IMR-90 (cell line): ENCODE measurements around the gene PARVB. TPM values are rescaled to one million over a fixed set of nuclear protein-coding genes. Genes with fewer than 3 reads are reported as not detected.

Source experiments
- ATAC-seq: fragments of 200-7000 bp; cut with Tn5 transposase; 2 replicates; pipeline ENCODE4 v1.9.1; 2020; ENCODE audit warnings: low read depth, mild to moderate bottlenecking, moderate library complexity
- BruUV-seq: library from RNA; stranded (reverse); fragments of 400-500 nt; replicated peaks from 2 replicates; lab custom pipeline; 2021; lab: Mats Ljungman, UMichigan
- CTCF ChIA-PET: fragments of 300-600 bp; formaldehyde crosslinking; extraction: SDS; loops from one replicate; lab custom pipeline; 2021; ENCODE audit warnings: antibody characterized with exemption; lab: Yijun Ruan, JAX
- POLR2A ChIA-PET: fragments of 300-600 bp; sonication (Branson Sonifier 250); formaldehyde crosslinking; loops from one replicate; lab custom pipeline; 2022; ENCODE audit warnings: antibody characterized with exemption; ENCODE audit not compliant: unreplicated experiment; lab: Charles Lee
- DNase-seq: peaks from one replicate; pipeline ENCODE4 v3.0.0; 2013
- H2AFZ ChIP-seq: replicated peaks from 2 replicates; pipeline ENCODE3; 2013; ENCODE audit warnings: low read length, mild to moderate bottlenecking; ENCODE audit not compliant: poor library complexity
- H2AK5ac ChIP-seq: 2 replicates; pipeline ENCODE4 v1.6.1; 2013; ENCODE audit warnings: low read depth, low read length, inconsistent platforms
- H2AK9ac ChIP-seq: replicated peaks from 2 replicates; pipeline ENCODE3; 2013; ENCODE audit warnings: mild to moderate bottlenecking, low read depth, low read length, moderate library complexity; ENCODE audit not compliant: poor library complexity
- H2BK120ac ChIP-seq: 2 replicates; pipeline ENCODE4 v1.6.1; 2013; ENCODE audit warnings: low read depth, low read length, inconsistent platforms
- H2BK15ac ChIP-seq: 3 replicates; pipeline ENCODE4 v1.6.1; 2013; ENCODE audit warnings: low read depth, low read length, inconsistent platforms
- H2BK20ac ChIP-seq: 2 replicates; pipeline ENCODE4 v1.6.1; 2013; ENCODE audit warnings: low read depth, mild to moderate bottlenecking, inconsistent platforms, low read length, moderate library complexity
- H2BK5ac ChIP-seq: 2 replicates; pipeline ENCODE4 v1.6.1; 2013; ENCODE audit warnings: mild to moderate bottlenecking, low read depth, low read length, inconsistent platforms; ENCODE audit not compliant: poor library complexity, severe bottlenecking
- H3K14ac ChIP-seq: replicated peaks from 2 replicates; pipeline ENCODE4 v1.6.1; 2013; ENCODE audit warnings: low read depth, low read length, inconsistent platforms
- H3K18ac ChIP-seq: 2 replicates; pipeline ENCODE4 v1.6.1; 2013; ENCODE audit warnings: low read depth, low read length, control low read depth
- H3K23ac ChIP-seq: 2 replicates; pipeline ENCODE4 v1.6.1; 2013; ENCODE audit warnings: low read depth, low read length, inconsistent platforms
- H3K27ac ChIP-seq: 2 replicates; pipeline ENCODE4 v1.5.1; 2013; ENCODE audit warnings: mild to moderate bottlenecking, control low read depth, low read length; ENCODE audit not compliant: insufficient read depth
- H3K27me3 ChIP-seq: 2 replicates; pipeline ENCODE4 v1.6.1; 2013; ENCODE audit warnings: low read length; ENCODE audit not compliant: control insufficient read depth, insufficient read depth
- H3K36me3 ChIP-seq: 2 replicates; pipeline ENCODE4 v1.6.1; 2013; ENCODE audit warnings: low read length, mixed read lengths; ENCODE audit not compliant: control insufficient read depth, insufficient read depth
- H3K4ac ChIP-seq: 2 replicates; pipeline ENCODE4 v1.6.1; 2013; ENCODE audit warnings: low read depth, low read length, inconsistent platforms
- H3K4me1 ChIP-seq: 2 replicates; pipeline ENCODE4 v1.6.1; 2013; ENCODE audit warnings: low read length, mixed read lengths; ENCODE audit not compliant: control insufficient read depth, insufficient read depth
- H3K4me2 ChIP-seq: 2 replicates; pipeline ENCODE4 v1.6.1; 2013; ENCODE audit warnings: low read depth, mild to moderate bottlenecking, control low read depth, low read length, moderate library complexity
- H3K4me3 ChIP-seq: 2 replicates; pipeline ENCODE4 v1.5.1; 2013; ENCODE audit warnings: low read depth, mild to moderate bottlenecking, control low read depth, low read length, moderate library complexity; ENCODE audit not compliant: insufficient read depth
- H3K56ac ChIP-seq: 2 replicates; pipeline ENCODE4 v1.6.1; 2013; ENCODE audit warnings: low read length, inconsistent platforms; ENCODE audit not compliant: insufficient read depth; ENCODE audit errors: extremely low read depth
- H3K79me1 ChIP-seq, 2 experiments: 2 replicates each; pipeline ENCODE4 v1.6.1; 2013; ENCODE audit warnings: low read length in 2 of 2, inconsistent platforms in 1 of 2, low read depth in 1 of 2
- H3K9ac ChIP-seq: 2 replicates; pipeline ENCODE4 v1.6.1; 2013; ENCODE audit warnings: low read depth, low read length, control low read depth
- H3K9me1 ChIP-seq: 2 replicates; pipeline ENCODE4 v1.6.1; 2013; ENCODE audit warnings: low read length, inconsistent platforms; ENCODE audit not compliant: insufficient read depth
- H3K9me3 ChIP-seq: 2 replicates; pipeline ENCODE4 v1.6.1; 2013; ENCODE audit warnings: low read length; ENCODE audit not compliant: control insufficient read depth, insufficient read depth
- H4K20me1 ChIP-seq: 2 replicates; pipeline ENCODE4 v1.6.1; 2013; ENCODE audit warnings: low read length, inconsistent platforms; ENCODE audit not compliant: insufficient read depth
- H4K5ac ChIP-seq: 2 replicates; pipeline ENCODE4 v1.6.1; 2013; ENCODE audit warnings: mild to moderate bottlenecking, low read depth, low read length, control low read depth
- H4K8ac ChIP-seq, 2 experiments: 2 replicates each; pipeline ENCODE4 v1.6.1; 2013; ENCODE audit warnings: low read depth in 2 of 2, low read length in 2 of 2, control low read depth in 1 of 2, inconsistent platforms in 1 of 2
- H4K91ac ChIP-seq: 2 replicates; pipeline ENCODE4 v1.6.1; 2013; ENCODE audit warnings: low read depth, low read length, inconsistent platforms; ENCODE audit not compliant: insufficient read depth
- CEBPB ChIP-seq: IDR thresholded peaks from 2 replicates; pipeline ENCODE4 v1.6.1; 2012; ENCODE audit warnings: low read depth, low read length, improper control_type of control experiment
- FOS ChIP-seq: fragments of 150-350 bp; IDR thresholded peaks from 2 replicates; pipeline ENCODE4 v1.6.1; 2016; ENCODE audit warnings: low read depth, low read length
- MAFK ChIP-seq: IDR thresholded peaks from 2 replicates; pipeline ENCODE4 v1.6.1; 2012; ENCODE audit warnings: low read depth, low read length, improper control_type of control experiment
- MXI1 ChIP-seq: IDR thresholded peaks from 2 replicates; pipeline ENCODE4 v1.6.1; 2012; ENCODE audit warnings: low read depth, mild to moderate bottlenecking, low read length, moderate library complexity, borderline replicate concordance
- POLR2A ChIP-seq: IDR thresholded peaks from 2 replicates; pipeline ENCODE4 v1.6.1; 2012; ENCODE audit warnings: mild to moderate bottlenecking, low read depth, low read length
- SMC3 ChIP-seq: fragments of 150-350 bp; IDR thresholded peaks from 2 replicates; pipeline ENCODE4 v1.6.1; 2016; ENCODE audit warnings: low read depth, mild to moderate bottlenecking, antibody characterized with exemption, low read length, moderate library complexity
- WGBS, 2 experiments: methylation state at CpG; one replicate each; pipeline versions ENCODE4 v1.1.5 to v1.1.7; 2013; ENCODE audit warnings: missing lambda C conversion rate in 2 of 2; ENCODE audit not compliant: insufficient read length in 1 of 2; ENCODE audit errors: extremely low coverage in 2 of 2; 5-methylcytosine and 5-hydroxymethylcytosine counted together
- dilution Hi-C: fragments of 300-500 bp; cut with HindIII; formaldehyde crosslinking; loops from one replicate; pipeline ENCODE4 v1.14.3; 2018; ENCODE audit warnings: low sequenced_read_pairs; ENCODE audit not compliant: unreplicated experiment
- in situ Hi-C: fragments of 300-500 bp; cut with MboI; formaldehyde crosslinking; loops from 3 replicates; pipeline ENCODE4 v1.14.3; 2019; ENCODE audit warnings: low sequenced_read_pairs, inconsistent platforms, mixed read lengths
- intact Hi-C: fragments of 100-400 bp; cut with micrococcal nuclease; formaldehyde crosslinking; loops from 2 replicates; pipeline ENCODE4 v1.10.0; 2022
- polyA plus RNA-seq, 3 experiments: library from polyadenylated mRNA; depleted of rRNA; stranded (reverse); fragments of >200 nt; gene quantifications; 2 replicates each; pipeline ENCODE4 v1.2.3, GENCODE V29; 2012; ENCODE audit warnings: low replicate concordance in 1 of 3
- total RNA-seq: library from RNA; depleted of rRNA; stranded (reverse); fragments of >200 nt; gene quantifications from 2 replicates; pipeline ENCODE4 v1.2.3, GENCODE V29; 2012
- TF ChIP-seq, protein P1 (sequence below): fragments of 150-350 bp; IDR thresholded peaks from 2 replicates; pipeline ENCODE4 v1.6.1; 2016; ENCODE audit warnings: low read depth, mild to moderate bottlenecking, low read length, moderate library complexity, borderline replicate concordance
- TF ChIP-seq, protein P2 (sequence below): conservative IDR thresholded peaks from 2 replicates; pipeline ENCODE4 v1.5.1; 2012; ENCODE audit warnings: mild to moderate bottlenecking, low read depth, low read length, improper control_type of control experiment

The PARVB gene
- total and polyA plus RNA-seq, 2 of the 4 experiments (the other 2 are of a cell fraction): 44.3 to 53.9 TPM

DNA sequence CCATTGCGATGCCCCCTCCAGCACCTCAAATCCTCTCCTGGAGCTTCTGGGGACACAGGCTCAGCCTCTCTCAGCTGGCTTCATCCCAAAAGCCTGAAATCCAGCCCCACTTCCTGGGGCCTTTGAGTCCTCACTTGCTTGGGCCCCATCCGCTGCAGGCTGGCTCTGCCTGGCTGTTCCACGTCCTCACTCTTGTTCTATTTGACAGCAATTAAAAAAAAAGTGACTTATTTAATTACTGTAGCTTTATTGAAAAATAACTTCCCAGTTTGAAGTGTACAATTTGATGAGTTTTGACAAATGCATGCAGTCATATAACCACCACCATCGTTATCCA, 183.8 kb downstream of the PARVB start:
- Histone ChIP-seq H3K4ac (no peak overlapping the region), H3K4me3 (no peak overlapping the region), H3K4me2 (no peak overlapping the region), H3K14ac (no peak overlapping the region), H3K36me3 (no peaks in the 10 kb centered on the region), H2AK5ac (no peak overlapping the region), H4K91ac (no peak overlapping the region), H4K5ac (no peak overlapping the region), H3K9ac (no peak overlapping the region), H4K8ac (no peak overlapping the region), H2BK5ac (no peak overlapping the region), H3K23ac (no peak overlapping the region), H3K4me1 (peaks cover 10% of the 10 kb centered on the region; the same call in 1 of the 2 replicates), H2BK15ac (no peak overlapping the region), H3K79me1 (no peaks in the 10 kb centered on the region), H2AFZ (no peak overlapping the region), H3K27me3 (peaks cover 3% of the 10 kb centered on the region; the same call in 1 of the 2 replicates), H2AK9ac (no peak overlapping the region), H3K56ac (no peak overlapping the region), H3K9me3 (peaks cover 5% of the 10 kb centered on the region; the same call in 1 of the 2 replicates), H2BK20ac (no peak overlapping the region), H3K9me1 (no peaks in the 10 kb centered on the region), H2BK120ac (no peak overlapping the region), H4K20me1 (no peaks in the 10 kb centered on the region), H3K27ac (no peak overlapping the region), H3K18ac (no peak overlapping the region)
- in situ Hi-C loops (no loop called here), intact Hi-C loops (no loop called here), dilution Hi-C loops (no loop called here)
- TF ChIP-seq, protein P1, sequence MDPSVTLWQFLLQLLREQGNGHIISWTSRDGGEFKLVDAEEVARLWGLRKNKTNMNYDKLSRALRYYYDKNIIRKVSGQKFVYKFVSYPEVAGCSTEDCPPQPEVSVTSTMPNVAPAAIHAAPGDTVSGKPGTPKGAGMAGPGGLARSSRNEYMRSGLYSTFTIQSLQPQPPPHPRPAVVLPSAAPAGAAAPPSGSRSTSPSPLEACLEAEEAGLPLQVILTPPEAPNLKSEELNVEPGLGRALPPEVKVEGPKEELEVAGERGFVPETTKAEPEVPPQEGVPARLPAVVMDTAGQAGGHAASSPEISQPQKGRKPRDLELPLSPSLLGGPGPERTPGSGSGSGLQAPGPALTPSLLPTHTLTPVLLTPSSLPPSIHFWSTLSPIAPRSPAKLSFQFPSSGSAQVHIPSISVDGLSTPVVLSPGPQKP: no peak
- TF ChIP-seq MXI1: no peak
- TF ChIP-seq CEBPB: no peak
- TF ChIP-seq MAFK: no peak
- TF ChIP-seq SMC3: no peak
- no peak for TF ChIP-seq FOS
- TF ChIP-seq, protein P2, sequence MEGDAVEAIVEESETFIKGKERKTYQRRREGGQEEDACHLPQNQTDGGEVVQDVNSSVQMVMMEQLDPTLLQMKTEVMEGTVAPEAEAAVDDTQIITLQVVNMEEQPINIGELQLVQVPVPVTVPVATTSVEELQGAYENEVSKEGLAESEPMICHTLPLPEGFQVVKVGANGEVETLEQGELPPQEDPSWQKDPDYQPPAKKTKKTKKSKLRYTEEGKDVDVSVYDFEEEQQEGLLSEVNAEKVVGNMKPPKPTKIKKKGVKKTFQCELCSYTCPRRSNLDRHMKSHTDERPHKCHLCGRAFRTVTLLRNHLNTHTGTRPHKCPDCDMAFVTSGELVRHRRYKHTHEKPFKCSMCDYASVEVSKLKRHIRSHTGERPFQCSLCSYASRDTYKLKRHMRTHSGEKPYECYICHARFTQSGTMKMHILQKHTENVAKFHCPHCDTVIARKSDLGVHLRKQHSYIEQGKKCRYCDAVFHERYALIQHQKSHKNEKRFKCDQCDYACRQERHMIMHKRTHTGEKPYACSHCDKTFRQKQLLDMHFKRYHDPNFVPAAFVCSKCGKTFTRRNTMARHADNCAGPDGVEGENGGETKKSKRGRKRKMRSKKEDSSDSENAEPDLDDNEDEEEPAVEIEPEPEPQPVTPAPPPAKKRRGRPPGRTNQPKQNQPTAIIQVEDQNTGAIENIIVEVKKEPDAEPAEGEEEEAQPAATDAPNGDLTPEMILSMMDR: no peak
- no peak for TF ChIP-seq POLR2A
- CTCF ChIA-PET: no interaction called here
- no CpG with 5 or more reads among the region's 4 CpGs for WGBS, 2 experiments
- no peak for DNase-seq
- POLR2A ChIA-PET: no interaction called here
- no TSS peak for BruUV-seq
- ATAC-seq: no peak
